Motor neuron (in vitro differentiated cells): Measurements from ENCODE around the gene VAX1. TPM values are rescaled to one million over a fixed set of nuclear protein-coding genes. Genes with fewer than 3 reads are reported as not detected.
"Not testable (repeated sequence)": the region's sequence is repeated elsewhere in the genome, so short reads cannot be mapped to it uniquely, and the experiment has no call there.

Experiments used
- ATAC-seq, 8 experiments: fragments of 200-7000 bp; cut with Tn5 transposase; replicated peaks in 6 of 8; 2 replicates each; pipeline ENCODE4 v1.8.0; 2021; ENCODE audit warnings: mild to moderate bottlenecking in 8 of 8, moderate library complexity in 8 of 8
- H3K27ac ChIP-seq, 2 donors: fragments of 250-450 bp; sonication (Bioruptor Pico); 2 replicates each; pipeline ENCODE4 v1.9.0; 2021; ENCODE audit warnings: antibody characterized with exemption in 2 of 2, mild to moderate bottlenecking in 2 of 2, moderate library complexity in 1 of 2
- H3K4me1 ChIP-seq, 2 donors: fragments of 250-450 bp; sonication (Bioruptor Pico); replicated peaks in 1 of 2; 2 replicates each; pipeline ENCODE4 v1.6.1; 2021; ENCODE audit warnings: antibody characterized with exemption in 2 of 2, mild to moderate bottlenecking in 2 of 2, moderate library complexity in 1 of 2
- H3K4me3 ChIP-seq, 5 donors: fragments of 250-450 bp; sonication (Bioruptor Pico); 2 replicates each; pipeline ENCODE4 v1.9.0; 2021; ENCODE audit warnings: antibody characterized with exemption in 5 of 5, mild to moderate bottlenecking in 5 of 5, moderate library complexity in 4 of 5
- WGBS, 10 experiments: fragments of 450-650 bp; shearing (Covaris generic); methylation state at CpG; one replicate each; pipeline ENCODE4 v1.0.0; 2022; 5-methylcytosine and 5-hydroxymethylcytosine counted together
- in situ Hi-C, 9 experiments: fragments of 400-800 bp; cut with MboI; loops; one replicate each; pipeline ENCODE4 v1.15.0; 2021; ENCODE audit warnings: low sequenced_read_pairs in 9 of 9, low pct_unique_long_range_greater_than_20kb in 2 of 9; ENCODE audit not compliant: unreplicated experiment in 9 of 9
- total RNA-seq, 8 experiments: library from RNA; unstranded; fragments of 300-600 nt; gene quantifications; 2 replicates each; pipeline versions ENCODE4 v1.2.3 to v1.2.4, GENCODE V29; 2022

VAX1 gene
- total RNA-seq, 8 experiments from 2014 or later = 0.05 to 0.95 (median 0.34) TPM; not detected in 2

- H3K4me1 ChIP-seq, H3K27ac ChIP-seq, in situ Hi-C loops, H3K4me3 ChIP-seq, ATAC-seq: not testable (repeated sequence)
- 60 to 100% (median 79%) methylated on average over 1 to 4 of the region's 23 CpGs; no CpG with 5 or more reads in 2 of the 10 experiments for WGBS, 10 experiments
These were observed 11.4 kb downstream of the VAX1 start for GRCh38 chr10:117126645-117127044.

DNA sequence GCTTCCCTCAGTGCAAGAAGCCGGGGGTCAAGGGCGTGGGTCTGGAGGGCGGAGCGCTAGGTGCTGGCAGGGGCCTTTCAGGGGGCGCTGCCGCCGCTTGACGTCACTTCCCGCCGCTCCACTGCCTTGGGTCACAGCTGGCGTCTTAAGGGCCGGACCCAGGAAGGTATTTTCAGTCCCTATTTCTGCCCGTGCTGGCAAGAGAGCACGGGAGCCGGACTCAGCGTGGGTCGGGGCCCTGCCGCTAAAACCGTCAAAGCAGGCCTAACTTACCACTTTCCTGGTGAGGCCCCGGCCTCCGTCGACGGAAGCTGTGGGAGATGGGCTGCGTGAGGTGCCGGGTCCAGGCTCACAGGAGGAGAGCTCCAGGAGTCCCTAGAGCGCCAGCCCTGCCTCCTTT is 12.0 kb downstream of the VAX1 start:
- Histone ChIP-seq H3K4me1 (no peaks in the 10 kb centered on the region), H3K4me3 (no peak overlapping the region), H3K27ac (no peak overlapping the region)
- in situ Hi-C loops = no loop called here
- no peak for ATAC-seq
- 40 to 100% (median 81%) methylated on average over 1 to 17 of the region's 26 CpGs; no CpG with 5 or more reads in 5 of the 10 experiments for WGBS, 10 experiments

DNA sequence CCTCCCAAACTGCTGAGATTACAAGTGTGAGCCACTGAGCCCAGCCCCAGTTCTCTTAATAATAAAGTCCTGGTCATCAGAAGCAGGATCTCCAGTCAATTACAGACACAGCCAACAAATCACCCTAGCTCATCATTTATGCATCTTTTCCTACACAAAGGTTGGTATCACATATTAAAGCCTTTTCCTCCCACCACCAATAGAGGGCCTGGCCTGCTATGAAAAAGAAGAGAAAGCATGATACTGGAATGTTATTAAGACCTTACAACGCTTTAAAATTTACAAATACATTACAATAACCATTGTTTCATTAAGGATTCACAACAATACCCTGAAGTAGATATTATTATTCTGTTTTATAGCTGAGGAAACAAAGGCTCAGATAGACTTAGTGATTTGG is 25.9 kb downstream of the VAX1 start:
- H3K4me3 ChIP-seq = no peak overlapping the region
- peak in 2 of 8 experiments; percentile 25 to 40 for ATAC-seq
- H3K4me1 ChIP-seq = no peaks in the 10 kb centered on the region
- H3K27ac ChIP-seq = no peak overlapping the region
- in situ Hi-C loops = no loop called here
- 0 to 100% (median 56%) methylated on average over 1 of the region's 1 CpG; no CpG with 5 or more reads in 1 of the 10 experiments for WGBS, 10 experiments

DNA sequence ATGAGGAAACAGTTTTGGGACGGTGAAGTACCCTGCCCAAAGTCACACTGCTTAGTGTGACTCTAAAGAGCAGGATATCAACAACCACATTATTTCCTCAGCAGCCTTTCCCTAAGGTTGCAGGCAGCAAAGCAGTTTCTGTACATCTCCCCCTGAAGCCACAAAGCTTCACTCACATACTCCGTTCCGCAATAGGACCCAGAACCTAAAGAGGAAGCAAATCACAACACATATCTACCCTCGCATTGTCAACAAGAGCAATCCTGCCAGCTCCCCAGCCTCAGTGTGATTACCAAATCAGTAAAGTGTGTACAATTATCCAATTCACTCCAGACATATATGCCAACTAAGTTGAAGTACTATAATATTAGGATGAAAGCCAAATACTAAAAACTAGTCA is 30.8 kb downstream of the VAX1 start:
- Histone ChIP-seq H3K4me3 (no peak overlapping the region), H3K27ac (no peak overlapping the region), H3K4me1 (no peaks in the 10 kb centered on the region)
- in situ Hi-C loops = no loop called here
- 8 to 100% (median 57%) methylated on average over 1 to 3 of the region's 4 CpGs; no CpG with 5 or more reads in 4 of the 10 experiments for WGBS, 10 experiments
- no peak for ATAC-seq

DNA sequence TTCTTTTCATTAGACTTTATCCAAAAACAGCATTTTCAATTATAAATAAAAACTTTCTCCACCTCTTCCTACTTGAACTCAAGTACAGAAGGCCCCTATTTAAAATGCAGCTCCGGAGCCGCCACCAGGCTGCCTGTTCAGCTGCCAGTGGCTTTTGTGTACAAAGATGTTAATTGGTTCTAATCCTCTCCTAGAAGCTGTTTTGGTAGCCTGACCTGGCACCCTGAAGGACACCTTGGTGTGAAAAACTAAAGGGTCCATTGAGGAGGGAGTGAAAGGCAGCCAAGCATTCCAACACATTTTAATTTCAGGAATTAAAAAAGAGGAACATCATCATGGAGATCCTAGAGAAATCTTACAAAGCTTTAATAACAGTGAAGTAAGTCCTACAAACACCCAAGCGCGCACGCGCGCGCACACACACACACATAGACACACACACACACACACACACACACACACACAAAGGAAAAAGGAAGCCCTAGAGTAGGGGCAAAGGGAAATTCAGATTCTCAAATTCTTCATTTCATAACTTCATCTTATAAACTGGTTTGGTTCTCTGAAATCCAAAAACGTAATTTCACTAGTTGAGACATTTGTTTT is 41.4 kb downstream of the VAX1 start:
- no peak for ATAC-seq
- WGBS, 10 experiments = 35 to 98% (median 66%) methylated on average over 2 to 9 of the region's 9 CpGs; no CpG with 5 or more reads in 2 of the 10 experiments
- Histone ChIP-seq H3K27ac (no peak overlapping the region), H3K4me3 (no peak overlapping the region), H3K4me1 (peaks cover 3 to 12% of the 10 kb centered on the region in 2 donors)
- in situ Hi-C loops = no loop called here

GRCh38 chr10:117094856-117095255 is 43.2 kb downstream of the VAX1 start:
- in situ Hi-C loops = no loop called here
- WGBS, 10 experiments = 8 to 73% (median 34%) methylated on average over 2 to 9 of the region's 9 CpGs; no CpG with 5 or more reads in 1 of the 10 experiments
- Histone ChIP-seq H3K27ac (no peak overlapping the region), H3K4me3 (no peak overlapping the region), H3K4me1 (peaks cover 3 to 20% of the 10 kb centered on the region in 2 donors)
- peak in 4 of 8 experiments; percentile 23 to 50 (median 31) for ATAC-seq

GRCh38 chr10:117092386-117092785 is 45.7 kb downstream of the VAX1 start:
- ATAC-seq = no peak
- Histone ChIP-seq H3K4me1 (peaks cover 3 to 20% of the 10 kb centered on the region in 2 donors), H3K4me3 (no peak overlapping the region), H3K27ac (no peak overlapping the region)
- in situ Hi-C loops = no loop called here
- 26 to 93% (median 87%) methylated on average over 2 to 6 of the region's 6 CpGs; no CpG with 5 or more reads in 1 of the 10 experiments for WGBS, 10 experiments

DNA sequence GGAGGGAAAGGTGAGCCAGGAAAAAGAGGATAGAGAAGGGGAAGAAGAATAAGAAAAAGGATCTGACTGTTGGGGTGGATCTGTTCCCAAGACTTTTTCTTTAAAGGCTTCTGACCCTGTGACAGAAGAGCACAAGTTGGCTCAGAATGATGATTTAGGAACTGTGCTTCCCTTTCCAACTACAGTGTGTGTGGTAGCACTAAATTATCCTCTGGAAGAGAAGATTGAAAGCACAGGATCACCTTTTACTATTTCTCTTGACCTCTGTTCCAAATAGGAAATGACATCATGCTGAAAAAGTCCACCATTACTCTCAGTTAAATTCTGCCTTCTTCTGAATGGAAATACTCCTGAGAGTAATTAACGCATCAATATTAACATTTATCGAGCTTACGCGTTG is 47.2 kb downstream of the VAX1 start:
- in situ Hi-C loops = no loop called here

GRCh38 chr10:117087521-117087920 is 50.5 kb downstream of the VAX1 start:
- in situ Hi-C loops = no loop called here
- WGBS, 10 experiments = 16 to 100% (median 83%) methylated on average over 1 to 3 of the region's 3 CpGs; no CpG with 5 or more reads in 1 of the 10 experiments

More for the DNA sequence above, 47.2 kb downstream of the VAX1 start:
- ATAC-seq = peak in 4 of 8 experiments; percentile 17 to 70 (median 42)
- H3K4me1 ChIP-seq = peaks cover 3 to 16% of the 10 kb centered on the region in 2 donors
- WGBS, 10 experiments = 40 to 100% (median 96%) methylated on average over 1 to 4 of the region's 4 CpGs; no CpG with 5 or more reads in 1 of the 10 experiments
- H3K4me3 ChIP-seq = no peak overlapping the region
- H3K27ac ChIP-seq = no peak overlapping the region

DNA sequence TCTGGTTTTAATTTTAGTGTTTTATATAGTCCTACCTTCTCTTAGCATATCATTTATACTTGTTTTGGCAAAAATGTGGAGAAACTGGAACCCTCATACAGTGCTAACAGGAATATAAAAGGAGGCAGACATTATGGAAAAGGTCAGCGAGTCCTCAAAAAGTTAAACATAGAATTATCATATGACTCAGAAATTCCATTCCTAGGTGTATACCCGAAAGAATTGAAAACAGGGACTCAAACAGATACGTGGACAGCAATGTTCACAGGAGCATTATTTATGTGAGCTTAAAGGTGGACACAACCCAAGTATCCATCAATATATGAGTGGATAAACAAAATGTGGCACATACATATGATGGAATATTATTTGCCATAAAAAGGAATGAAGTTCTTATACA is 51.5 kb downstream of the VAX1 start:
- no peak overlapping the region for H3K27ac ChIP-seq
- H3K4me1 ChIP-seq = peaks cover 0 to 9% of the 10 kb centered on the region in 2 donors
- no peak overlapping the region for H3K4me3 ChIP-seq
- peak in 1 of 8 experiments; percentile 79 for ATAC-seq
- in situ Hi-C loops = no loop called here
- 4 to 100% (median 85%) methylated on average over 1 to 3 of the region's 3 CpGs for WGBS, 10 experiments

More at GRCh38 chr10:117087521-117087920, 50.5 kb downstream of the VAX1 start:
- Histone ChIP-seq H3K4me1 (peaks cover 0 to 9% of the 10 kb centered on the region in 2 donors), H3K4me3 (no peak overlapping the region), H3K27ac (no peak overlapping the region)
- ATAC-seq = no peak

DNA sequence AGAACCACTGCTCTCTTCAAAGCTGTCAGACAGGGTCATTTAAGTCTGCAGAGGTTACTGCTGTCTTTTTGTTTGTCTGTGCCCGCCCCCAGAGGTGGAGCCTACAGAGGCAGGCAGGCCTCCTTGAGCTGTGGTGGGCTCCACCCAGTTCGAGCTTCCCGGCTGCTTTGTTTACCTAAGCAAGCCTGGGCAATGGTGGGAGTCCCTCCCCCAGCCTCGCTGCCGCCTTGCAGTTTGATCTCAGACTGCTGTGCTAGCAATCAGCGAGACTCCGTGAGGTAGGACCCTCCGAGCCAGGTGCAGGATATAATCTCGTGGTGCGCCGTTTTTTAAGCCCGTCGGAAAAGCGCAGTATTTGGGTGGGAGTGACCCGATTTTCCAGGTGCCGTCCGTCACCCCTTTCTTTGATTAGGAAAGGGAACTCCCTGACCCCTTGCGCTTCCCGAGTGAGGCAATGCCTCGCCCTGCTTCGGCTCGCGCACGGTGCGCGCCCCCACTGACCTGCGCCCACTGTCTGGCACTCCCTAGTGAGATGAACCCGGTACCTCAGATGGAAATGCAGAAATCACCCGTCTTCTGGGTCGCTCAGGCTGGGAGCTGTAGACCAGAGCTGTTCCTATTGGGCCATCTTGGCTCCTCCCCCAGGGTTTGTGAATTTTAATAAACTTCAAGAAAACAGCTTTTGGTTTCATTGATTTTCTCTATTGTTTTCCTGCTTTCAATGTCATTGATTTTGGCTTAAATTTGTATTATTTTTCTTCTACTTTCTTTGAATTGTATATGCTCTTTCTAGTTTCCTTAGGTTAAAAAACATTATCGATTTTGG is 53.4 kb downstream of the VAX1 start:
- peak overlapping the region in 1 of 5 donors; percentile 29 for H3K4me3 ChIP-seq
- H3K4me1 ChIP-seq, in situ Hi-C loops, ATAC-seq, H3K27ac ChIP-seq: not testable (repeated sequence)
- whole genome bisulfite sequencing, 10 experiments = 0 to 100% (median 30%) methylated on average over 1 to 3 of the region's 31 CpGs; no CpG with 5 or more reads in 2 of the 10 experiments
